ENCODE measurements around the gene KLF11.

The KLF11 gene

GRCh38 chr2:10004836-10005235 is 38.5 kb upstream of the KLF11 start:
- DNase-seq (ENCODE audit: low read depth): no peak
- TF ChIP-seq CTCF (IDR thresholded peaks at IDR 0.05; ENCODE audit: insufficient read depth, low read depth, low read length, missing control alignments): no peak
- no peak overlapping the region for H3K4me3 ChIP-seq (ENCODE audit: low read depth, low read length)

- no peak overlapping the region for H3K4me3 ChIP-seq (ENCODE audit: low read depth, low read length)
- TF ChIP-seq CTCF (IDR thresholded peaks at IDR 0.05; ENCODE audit: insufficient read depth, low read depth, low read length, missing control alignments): no peak
- no peak for DNase-seq (ENCODE audit: low read depth)
Observed at GRCh38 chr2:10005461-10006235, 37.7 kb upstream of the KLF11 start.

- TF ChIP-seq CTCF (IDR thresholded peaks at IDR 0.05; ENCODE audit: insufficient read depth, low read depth, low read length, missing control alignments): no peak
- DNase-seq (ENCODE audit: low read depth): no peak
- no peak overlapping the region for H3K4me3 ChIP-seq (ENCODE audit: low read depth, low read length)
Observed at GRCh38 chr2:10006236-10007161, 36.9 kb upstream of the KLF11 start.

- no peak overlapping the region for H3K4me3 ChIP-seq (ENCODE audit: low read depth, low read length)
- no peak for DNase-seq (ENCODE audit: low read depth)
- no peak for TF ChIP-seq CTCF (IDR thresholded peaks at IDR 0.05; ENCODE audit: insufficient read depth, low read depth, low read length, missing control alignments)
Observed at GRCh38 chr2:10007435-10007834, 35.9 kb upstream of the KLF11 start.

- no peak for TF ChIP-seq CTCF (IDR thresholded peaks at IDR 0.05; ENCODE audit: insufficient read depth, low read depth, low read length, missing control alignments)
- H3K4me3 ChIP-seq (ENCODE audit: low read depth, low read length): no peak overlapping the region
- DNase-seq (ENCODE audit: low read depth): no peak
Observed at GRCh38 chr2:10007921-10008808, 35.2 kb upstream of the KLF11 start.

GRCh38 chr2:10008809-10009176 is 34.6 kb upstream of the KLF11 start:
- DNase-seq (ENCODE audit: low read depth): no peak
- TF ChIP-seq CTCF (IDR thresholded peaks at IDR 0.05; ENCODE audit: insufficient read depth, low read depth, low read length, missing control alignments): no peak
- no peak overlapping the region for H3K4me3 ChIP-seq (ENCODE audit: low read depth, low read length)

All from GM12865 (cell line).